ENCODE measurements around the gene ACTL6B. TPM values are rescaled to one million over a fixed set of nuclear protein-coding genes. Genes with fewer than 3 reads are reported as not detected.

The ACTL6B gene
- total RNA-seq, 2 experiments from 2014 or later = not detected

- peaks cover 42% of the 10 kb centered on the region for H3K4me1 ChIP-seq (ENCODE audit: insufficient read depth, low read length, poor library complexity, severe bottlenecking)
- peaks cover 18% of the 10 kb centered on the region for H4K20me1 ChIP-seq (ENCODE audit: insufficient read depth, low read length)
- no peak overlapping the region for H2AFZ ChIP-seq (ENCODE audit: low read length)
- peak overlapping the region; percentile 95 for H3K4me3 ChIP-seq (ENCODE audit: low read depth, low read length, poor library complexity, severe bottlenecking)
- BruUV-seq (replicated peaks) = no TSS peak
- DNase-seq (ENCODE audit: low spot score) = peak; percentile 26
- H3K9me3 ChIP-seq (ENCODE audit: low read length) = no peaks in the 10 kb centered on the region
- H3K27ac ChIP-seq (ENCODE audit: low read depth, low read length, poor library complexity, severe bottlenecking) = peak overlapping the region; percentile 39
- H3K4me2 ChIP-seq (ENCODE audit: low read length) = peak overlapping the region; percentile 99
- H3K9me2 ChIP-seq (ENCODE audit: insufficient read depth, low read length) = no peaks in the 10 kb centered on the region
- ChIA-PET CTCF (ENCODE audit: unreplicated experiment) (interaction anchor here (0.6 to 1.3 kb wide), 3 partner anchors 12 to 105 kb away, joined by 4 to 6 read pairs (median 4); no protein-coding TSS in a partner anchor), POLR2A (interaction anchor here (0.6 to 2.3 kb wide), 6 partner anchors 12 to 181 kb away, joined by 3 to 9 read pairs (median 4); partner anchors contain the start of genes FBXO24, MOSPD3, POP7 and SRRT)
- H3K36me3 ChIP-seq (ENCODE audit: insufficient read depth, low read length) = peaks cover 23% of the 10 kb centered on the region; the same call in 1 of the 2 replicates
- intact Hi-C loops (cut with micrococcal nuclease; ENCODE audit: unreplicated experiment) = loop anchor here (5.0 kb wide), 1 partner anchor 216 kb away; the partner anchor contains the start of gene TSC22D4
- peaks cover 45% of the 10 kb centered on the region for H3K79me2 ChIP-seq (ENCODE audit: insufficient read depth, low read depth, low read length)
- TF ChIP-seq EZH2phosphoT487 (IDR thresholded peaks at IDR 0.05; ENCODE audit: borderline replicate concordance, low read depth, low read length) (no peak), CTCF (conservative IDR thresholded peaks at IDR 0.05; ENCODE audit: low read length) (no peak)
Measured at GRCh38 chr7:100693312-100694097, 37.3 kb upstream of the ACTL6B start.

GRCh38 chr7:100692578-100692961, 36.3 kb upstream of the ACTL6B start:
- Histone ChIP-seq H3K79me2 (ENCODE audit: insufficient read depth, low read depth, low read length) (peaks cover 45% of the 10 kb centered on the region), H3K27ac (ENCODE audit: low read depth, low read length, poor library complexity, severe bottlenecking) (peak overlapping the region; percentile 39)
- POLR2A ChIA-PET = interaction anchor here (0.6 to 2.3 kb wide), 5 partner anchors 13 to 106 kb away, joined by 3 to 9 read pairs (median 5); partner anchors contain the start of genes FBXO24, MOSPD3 and POP7

More at GRCh38 chr7:100692578-100692961, 36.3 kb upstream of the ACTL6B start:
- Histone ChIP-seq H3K36me3 (ENCODE audit: insufficient read depth, low read length) (peaks cover 31% of the 10 kb centered on the region), H3K4me2 (ENCODE audit: low read length) (peak overlapping the region; percentile 99), H2AFZ (ENCODE audit: low read length) (no peak overlapping the region), H4K20me1 (ENCODE audit: insufficient read depth, low read length) (peaks cover 18% of the 10 kb centered on the region), H3K9me2 (ENCODE audit: insufficient read depth, low read length) (no peaks in the 10 kb centered on the region), H3K9me3 (ENCODE audit: low read length) (no peaks in the 10 kb centered on the region), H3K4me3 (ENCODE audit: low read depth, low read length, poor library complexity, severe bottlenecking) (peak overlapping the region; percentile 95), H3K4me1 (ENCODE audit: insufficient read depth, low read length, poor library complexity, severe bottlenecking) (peaks cover 42% of the 10 kb centered on the region)
- intact Hi-C loops (cut with micrococcal nuclease; ENCODE audit: unreplicated experiment) = loop anchor here (5.0 kb wide), 1 partner anchor 215 kb away; the partner anchor contains the start of gene TSC22D4
- CTCF ChIA-PET (ENCODE audit: unreplicated experiment) = interaction anchor here (0.6 to 1.6 kb wide), 4 partner anchors 13 to 104 kb away, joined by 4 to 13 read pairs (median 5); partner anchors contain the start of gene POP7
- DNase-seq (ENCODE audit: low spot score) = no peak
- BruUV-seq (replicated peaks) = TSS peak; percentile 69
- TF ChIP-seq CTCF (conservative IDR thresholded peaks at IDR 0.05; ENCODE audit: low read length) (no peak), EZH2phosphoT487 (IDR thresholded peaks at IDR 0.05; ENCODE audit: borderline replicate concordance, low read depth, low read length) (no peak)
